Neural cell (in vitro differentiated cells): ENCODE results near the gene MUC5B. TPM values are rescaled to one million over a fixed set of nuclear protein-coding genes. Genes with fewer than 3 reads are reported as not detected.
A peak's percentile ranks its signal among the peaks of the same experiment; 100 is the strongest.

ENCODE experiments used
- H2AFZ ChIP-seq: fragments of 200-600, 300-800 bp; sonication (generic), shearing (Covaris generic); 2 replicates; pipeline ENCODE4 v1.6.0; 2014; ENCODE audit warnings: low read depth, mild to moderate bottlenecking, antibody characterized with exemption, low read length, moderate library complexity
- H3F3A ChIP-seq: fragments of 200-600 bp; shearing (Covaris generic); 2 replicates; pipeline ENCODE4 v1.6.1; 2016; ENCODE audit warnings: mild to moderate bottlenecking, moderate library complexity, mixed read lengths, antibody characterized with exemption, low read length; ENCODE audit not compliant: insufficient read depth, poor library complexity, severe bottlenecking
- H3K27ac ChIP-seq: fragments of 200-600, 300-800 bp; sonication (generic), shearing (Covaris generic); 2 replicates; pipeline ENCODE4 v1.5.1; 2014; ENCODE audit warnings: mild to moderate bottlenecking, low read length, moderate library complexity
- H3K27me3 ChIP-seq: fragments of 300-800, 200-600 bp; sonication (generic), shearing (Covaris generic); 2 replicates; pipeline ENCODE4 v1.6.0; 2014; ENCODE audit warnings: mild to moderate bottlenecking, low read depth, low read length, moderate library complexity; ENCODE audit not compliant: insufficient read depth
- H3K36me3 ChIP-seq: fragments of 300-800, 200-600 bp; sonication (generic), shearing (Covaris generic); 2 replicates; pipeline ENCODE4 v1.5.1; 2014; ENCODE audit warnings: mild to moderate bottlenecking, antibody characterized with exemption, low read length, moderate library complexity; ENCODE audit not compliant: insufficient read depth
- H3K4me2 ChIP-seq: fragments of 300-800, 200-600 bp; sonication (generic), shearing (Covaris generic); 2 replicates; pipeline ENCODE4 v1.6.0; 2014; ENCODE audit warnings: mild to moderate bottlenecking, low read length
- H3K4me3 ChIP-seq: fragments of 300-800, 200-600 bp; sonication (generic), shearing (Covaris generic); 2 replicates; pipeline ENCODE4 v1.5.1; 2014; ENCODE audit warnings: mild to moderate bottlenecking, low read length, moderate library complexity
- H3K79me2 ChIP-seq: fragments of 200-600 bp; shearing (Covaris generic); replicated peaks from 2 replicates; pipeline ENCODE4 v1.6.0; 2014; ENCODE audit warnings: mild to moderate bottlenecking, low read length, moderate library complexity; ENCODE audit not compliant: insufficient read depth
- H3K9ac ChIP-seq: fragments of 300-800, 200-600 bp; sonication (generic), shearing (Covaris generic); 2 replicates; pipeline ENCODE4 v1.6.1; 2016; ENCODE audit warnings: mild to moderate bottlenecking, low read length, mixed read lengths
- H3K9me2 ChIP-seq: fragments of 200-600 bp; shearing (Covaris generic); 2 replicates; pipeline ENCODE4 v1.6.1; 2016; ENCODE audit warnings: mild to moderate bottlenecking, low read length, mixed read lengths; ENCODE audit not compliant: insufficient read depth
- H3K9me3 ChIP-seq: fragments of 200-600, 300-800 bp; sonication (generic), shearing (Covaris generic); 2 replicates; pipeline ENCODE4 v1.6.1; 2016; ENCODE audit warnings: mild to moderate bottlenecking, mixed run types, low read length, moderate library complexity, mixed read lengths
- H4K20me1 ChIP-seq: fragments of 200-600 bp; shearing (Covaris generic); 2 replicates; pipeline ENCODE4 v1.6.1; 2016; ENCODE audit warnings: mild to moderate bottlenecking, mixed run types; ENCODE audit not compliant: insufficient read depth
- CTCF ChIP-seq: fragments of 450-650 bp; IDR thresholded peaks from 2 replicates; pipeline ENCODE4 v1.5.1; 2014; ENCODE audit warnings: antibody characterized with exemption, mild to moderate bottlenecking, moderate library complexity; ENCODE audit not compliant: poor library complexity, severe bottlenecking
- EP300 ChIP-seq: fragments of 450-650 bp; conservative IDR thresholded peaks from 2 replicates; pipeline ENCODE4 v1.6.1; 2014; ENCODE audit warnings: antibody characterized with exemption, mild to moderate bottlenecking, moderate library complexity; ENCODE audit not compliant: poor library complexity, severe bottlenecking
- EZH2 ChIP-seq: fragments of 200-600, 300-800 bp; shearing (Covaris generic), sonication (generic); IDR thresholded peaks from 2 replicates; pipeline ENCODE4 v1.6.1; 2014; ENCODE audit warnings: antibody characterized with exemption, low read length, borderline replicate concordance, mild to moderate bottlenecking; ENCODE audit not compliant: insufficient read depth, poor library complexity, severe bottlenecking
- MXI1 ChIP-seq: fragments of 450-650 bp; conservative IDR thresholded peaks from 2 replicates; pipeline ENCODE4 v1.6.1; 2014; ENCODE audit warnings: antibody characterized with exemption, mild to moderate bottlenecking; ENCODE audit not compliant: poor library complexity, severe bottlenecking
- POLR2AphosphoS5 ChIP-seq: IDR thresholded peaks from 2 replicates; pipeline ENCODE4 v1.6.1; 2012
- RAD21 ChIP-seq: fragments of 450-650 bp; conservative IDR thresholded peaks from 2 replicates; pipeline ENCODE4 v1.6.1; 2014; ENCODE audit warnings: antibody characterized with exemption, mild to moderate bottlenecking, moderate library complexity
- SMC3 ChIP-seq: fragments of 450-650 bp; conservative IDR thresholded peaks from 2 replicates; pipeline ENCODE4 v1.6.1; 2014; ENCODE audit warnings: antibody characterized with exemption, mild to moderate bottlenecking, moderate library complexity; ENCODE audit not compliant: poor library complexity
- TAF1 ChIP-seq: IDR thresholded peaks from 2 replicates; pipeline ENCODE4 v1.6.1; 2012; ENCODE audit warnings: low read depth
- polyA plus RNA-seq: library from polyadenylated mRNA; depleted of rRNA; stranded (reverse); fragments of >200 nt; gene quantifications from 2 replicates; pipeline ENCODE4 v1.2.3, GENCODE V29; 2014
- TF ChIP-seq, protein P1 (sequence below): IDR thresholded peaks from 2 replicates; pipeline ENCODE4 v1.6.1; 2012; ENCODE audit warnings: borderline replicate concordance

Gene MUC5B
- polyA plus RNA-seq, 1 donor from 2014 or later: not detected

DNA sequence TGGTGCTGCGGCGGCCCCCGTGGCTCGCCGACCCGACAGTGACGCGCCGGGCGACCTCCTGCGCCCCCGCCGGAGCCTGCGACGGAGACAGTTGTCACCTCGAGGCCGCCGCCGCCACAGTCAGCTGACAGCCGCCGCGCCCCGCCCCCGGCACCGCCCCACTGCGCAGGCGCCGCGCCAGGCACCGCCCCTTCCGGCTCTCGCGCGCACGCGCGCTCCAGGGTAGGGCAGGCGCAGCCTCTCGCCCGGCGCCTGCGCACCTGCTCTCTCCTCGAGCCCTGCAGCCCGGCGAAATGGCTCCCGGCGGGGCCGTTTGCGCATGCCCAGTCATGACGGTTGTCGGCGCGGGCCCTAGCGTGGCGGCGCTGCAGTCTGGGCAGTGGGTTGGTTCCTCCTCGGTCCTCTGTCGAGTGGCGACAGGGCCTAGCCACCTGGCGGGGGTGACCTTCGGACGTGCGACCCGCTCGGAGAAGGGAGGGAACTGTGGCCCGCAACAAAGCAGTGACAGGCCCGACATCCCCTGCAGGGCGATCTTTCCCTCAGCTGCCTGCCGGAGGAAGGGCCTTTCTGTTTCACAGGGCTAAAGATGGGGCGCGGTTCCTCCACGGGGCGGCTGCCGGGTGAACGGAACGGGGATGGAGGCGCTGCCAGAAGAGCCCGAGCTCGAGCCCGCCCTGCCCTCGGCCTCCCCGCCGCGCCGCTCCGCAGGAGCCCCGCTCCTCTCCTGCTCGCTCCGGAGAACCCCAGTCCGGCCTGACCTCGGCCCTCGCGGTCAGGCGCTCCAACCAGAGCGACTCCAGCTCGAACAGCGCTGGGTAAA is 86.8 kb downstream of the MUC5B start, which contains the start of gene TOLLIP:
TSS of gene TOLLIP (minus strand) at position 135 of the 820 bp plus-strand sequence. CDS start at position 1, 134 bp downstream.
- Histone ChIP-seq H3K27me3 (no peaks in the 10 kb centered on the region), H3K9me2 (no peaks in the 10 kb centered on the region), H4K20me1 (no peaks in the 10 kb centered on the region), H3K79me2 (peaks cover 24% of the 10 kb centered on the region), H2AFZ (peak within 1 kb of the TSS; percentile 70), H3K9ac (peak within 1 kb of the TSS; percentile 83), H3K9me3 (no peaks in the 10 kb centered on the region), H3K27ac (peak within 1 kb of the TSS; percentile 85), H3F3A (no peaks in the 10 kb centered on the region), H3K4me3 (peak within 1 kb of the TSS; percentile 91), H3K36me3 (no peaks in the 10 kb centered on the region), H3K4me2 (peak within 1 kb of the TSS; percentile 82)
- TF ChIP-seq MXI1 (peak; percentile 86), CTCF (peak; percentile 66), POLR2AphosphoS5 (peak; percentile 89), SMC3 (peak; percentile 53), RAD21 (peak; percentile 65), TAF1 (peak; percentile 27), EZH2 (no peak), EP300 (peak; percentile 58)
- TF ChIP-seq, protein P1, sequence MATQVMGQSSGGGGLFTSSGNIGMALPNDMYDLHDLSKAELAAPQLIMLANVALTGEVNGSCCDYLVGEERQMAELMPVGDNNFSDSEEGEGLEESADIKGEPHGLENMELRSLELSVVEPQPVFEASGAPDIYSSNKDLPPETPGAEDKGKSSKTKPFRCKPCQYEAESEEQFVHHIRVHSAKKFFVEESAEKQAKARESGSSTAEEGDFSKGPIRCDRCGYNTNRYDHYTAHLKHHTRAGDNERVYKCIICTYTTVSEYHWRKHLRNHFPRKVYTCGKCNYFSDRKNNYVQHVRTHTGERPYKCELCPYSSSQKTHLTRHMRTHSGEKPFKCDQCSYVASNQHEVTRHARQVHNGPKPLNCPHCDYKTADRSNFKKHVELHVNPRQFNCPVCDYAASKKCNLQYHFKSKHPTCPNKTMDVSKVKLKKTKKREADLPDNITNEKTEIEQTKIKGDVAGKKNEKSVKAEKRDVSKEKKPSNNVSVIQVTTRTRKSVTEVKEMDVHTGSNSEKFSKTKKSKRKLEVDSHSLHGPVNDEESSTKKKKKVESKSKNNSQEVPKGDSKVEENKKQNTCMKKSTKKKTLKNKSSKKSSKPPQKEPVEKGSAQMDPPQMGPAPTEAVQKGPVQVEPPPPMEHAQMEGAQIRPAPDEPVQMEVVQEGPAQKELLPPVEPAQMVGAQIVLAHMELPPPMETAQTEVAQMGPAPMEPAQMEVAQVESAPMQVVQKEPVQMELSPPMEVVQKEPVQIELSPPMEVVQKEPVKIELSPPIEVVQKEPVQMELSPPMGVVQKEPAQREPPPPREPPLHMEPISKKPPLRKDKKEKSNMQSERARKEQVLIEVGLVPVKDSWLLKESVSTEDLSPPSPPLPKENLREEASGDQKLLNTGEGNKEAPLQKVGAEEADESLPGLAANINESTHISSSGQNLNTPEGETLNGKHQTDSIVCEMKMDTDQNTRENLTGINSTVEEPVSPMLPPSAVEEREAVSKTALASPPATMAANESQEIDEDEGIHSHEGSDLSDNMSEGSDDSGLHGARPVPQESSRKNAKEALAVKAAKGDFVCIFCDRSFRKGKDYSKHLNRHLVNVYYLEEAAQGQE: peak; percentile 37

- peaks cover 24% of the 10 kb centered on the region for H3K79me2 ChIP-seq
- H3K9me2 ChIP-seq: no peaks in the 10 kb centered on the region
- H3K4me3 ChIP-seq: peak overlapping the region; percentile 91
- no peaks in the 10 kb centered on the region for H3F3A ChIP-seq
- no peaks in the 10 kb centered on the region for H3K9me3 ChIP-seq
- H2AFZ ChIP-seq: peak overlapping the region; percentile 70
- TF ChIP-seq, protein P1: no peak
- TF ChIP-seq EZH2: no peak
- no peaks in the 10 kb centered on the region for H4K20me1 ChIP-seq
- H3K9ac ChIP-seq: peak overlapping the region; percentile 75
- H3K36me3 ChIP-seq: no peaks in the 10 kb centered on the region
- H3K27me3 ChIP-seq: no peaks in the 10 kb centered on the region
- H3K27ac ChIP-seq: peak overlapping the region; percentile 85
- H3K4me2 ChIP-seq: peak overlapping the region; percentile 62
Measured at GRCh38 chr11:1310318-1310687, 87.4 kb downstream of the MUC5B start.
